Ishikawa (cell line): Measurements from ENCODE around the gene OR1A1.

ENCODE experiments used
- CEBPB ChIP-seq: IDR thresholded peaks from 2 replicates; pipeline ENCODE4 v1.6.1; 2012
- EGR1 ChIP-seq: IDR thresholded peaks from 2 replicates; pipeline ENCODE4 v1.6.1; 2012
- EP300 ChIP-seq: IDR thresholded peaks from 2 replicates; pipeline ENCODE4 v1.6.1; 2012; ENCODE audit warnings: borderline replicate concordance
- FOXM1 ChIP-seq: IDR thresholded peaks from 2 replicates; pipeline ENCODE4 v1.6.1; 2012; ENCODE audit warnings: low read depth, borderline replicate concordance
- NFIC ChIP-seq: IDR thresholded peaks from 2 replicates; pipeline ENCODE4 v1.6.1; 2012
- RAD21 ChIP-seq: IDR thresholded peaks from 2 replicates; pipeline ENCODE4 v1.6.1; 2012; ENCODE audit warnings: low read depth
- TAF1 ChIP-seq: IDR thresholded peaks from 2 replicates; pipeline ENCODE4 v1.6.1; 2012; ENCODE audit warnings: low read depth, mild to moderate bottlenecking
- YY1 ChIP-seq: IDR thresholded peaks from 2 replicates; pipeline ENCODE4 v1.6.1; 2012; ENCODE audit warnings: low read depth
- ZBTB7A ChIP-seq: IDR thresholded peaks from 2 replicates; pipeline ENCODE4 v1.6.1; 2012; ENCODE audit warnings: low read depth
- TF ChIP-seq, protein P1 (sequence below): IDR thresholded peaks from 2 replicates; pipeline ENCODE4 v1.6.1; 2012; ENCODE audit warnings: low read depth, mild to moderate bottlenecking
- TF ChIP-seq, protein P2 (sequence below): IDR thresholded peaks from 2 replicates; pipeline ENCODE4 v1.6.1; 2012

DNA sequence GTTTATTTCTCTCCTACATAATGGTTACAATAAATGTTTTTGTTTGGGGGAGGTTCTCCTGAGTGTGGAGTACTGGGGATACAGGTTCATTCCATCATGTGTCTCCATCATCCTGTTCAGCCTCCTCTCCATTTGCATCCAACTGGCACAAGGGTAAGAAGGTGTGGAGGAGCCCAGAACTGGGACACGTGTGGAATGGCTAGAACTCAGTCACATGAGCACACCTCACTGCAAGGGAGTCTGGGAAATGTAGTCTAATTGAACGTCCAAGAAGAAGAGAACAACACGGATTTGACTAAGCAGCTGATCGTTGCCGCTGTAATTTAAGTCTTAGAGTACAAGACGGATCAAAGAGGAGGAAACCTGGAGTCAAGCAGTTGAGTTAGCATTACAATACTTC is 6.1 kb downstream of the OR1A1 start:
- no peak for TF ChIP-seq ZBTB7A
- TF ChIP-seq CEBPB, result no peak
- TF ChIP-seq EP300, result no peak
- TF ChIP-seq NFIC, result no peak
- TF ChIP-seq EGR1, result no peak
- TF ChIP-seq, protein P1, sequence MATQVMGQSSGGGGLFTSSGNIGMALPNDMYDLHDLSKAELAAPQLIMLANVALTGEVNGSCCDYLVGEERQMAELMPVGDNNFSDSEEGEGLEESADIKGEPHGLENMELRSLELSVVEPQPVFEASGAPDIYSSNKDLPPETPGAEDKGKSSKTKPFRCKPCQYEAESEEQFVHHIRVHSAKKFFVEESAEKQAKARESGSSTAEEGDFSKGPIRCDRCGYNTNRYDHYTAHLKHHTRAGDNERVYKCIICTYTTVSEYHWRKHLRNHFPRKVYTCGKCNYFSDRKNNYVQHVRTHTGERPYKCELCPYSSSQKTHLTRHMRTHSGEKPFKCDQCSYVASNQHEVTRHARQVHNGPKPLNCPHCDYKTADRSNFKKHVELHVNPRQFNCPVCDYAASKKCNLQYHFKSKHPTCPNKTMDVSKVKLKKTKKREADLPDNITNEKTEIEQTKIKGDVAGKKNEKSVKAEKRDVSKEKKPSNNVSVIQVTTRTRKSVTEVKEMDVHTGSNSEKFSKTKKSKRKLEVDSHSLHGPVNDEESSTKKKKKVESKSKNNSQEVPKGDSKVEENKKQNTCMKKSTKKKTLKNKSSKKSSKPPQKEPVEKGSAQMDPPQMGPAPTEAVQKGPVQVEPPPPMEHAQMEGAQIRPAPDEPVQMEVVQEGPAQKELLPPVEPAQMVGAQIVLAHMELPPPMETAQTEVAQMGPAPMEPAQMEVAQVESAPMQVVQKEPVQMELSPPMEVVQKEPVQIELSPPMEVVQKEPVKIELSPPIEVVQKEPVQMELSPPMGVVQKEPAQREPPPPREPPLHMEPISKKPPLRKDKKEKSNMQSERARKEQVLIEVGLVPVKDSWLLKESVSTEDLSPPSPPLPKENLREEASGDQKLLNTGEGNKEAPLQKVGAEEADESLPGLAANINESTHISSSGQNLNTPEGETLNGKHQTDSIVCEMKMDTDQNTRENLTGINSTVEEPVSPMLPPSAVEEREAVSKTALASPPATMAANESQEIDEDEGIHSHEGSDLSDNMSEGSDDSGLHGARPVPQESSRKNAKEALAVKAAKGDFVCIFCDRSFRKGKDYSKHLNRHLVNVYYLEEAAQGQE, result no peak
- TF ChIP-seq, protein P2, sequence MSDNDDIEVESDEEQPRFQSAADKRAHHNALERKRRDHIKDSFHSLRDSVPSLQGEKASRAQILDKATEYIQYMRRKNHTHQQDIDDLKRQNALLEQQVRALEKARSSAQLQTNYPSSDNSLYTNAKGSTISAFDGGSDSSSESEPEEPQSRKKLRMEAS, result no peak
- no peak for TF ChIP-seq TAF1
- TF ChIP-seq RAD21, result no peak
- no peak for TF ChIP-seq FOXM1
- TF ChIP-seq YY1, result no peak
